SKM-1 (cell line): Measurements from ENCODE around the gene HPCAL1.

Experiments used
- DNase-seq: peaks from one replicate; lab custom pipeline; 2025; ENCODE audit not compliant: unreplicated experiment; lab: John Stamatoyannopoulos, UW

HPCAL1 gene

DNA sequence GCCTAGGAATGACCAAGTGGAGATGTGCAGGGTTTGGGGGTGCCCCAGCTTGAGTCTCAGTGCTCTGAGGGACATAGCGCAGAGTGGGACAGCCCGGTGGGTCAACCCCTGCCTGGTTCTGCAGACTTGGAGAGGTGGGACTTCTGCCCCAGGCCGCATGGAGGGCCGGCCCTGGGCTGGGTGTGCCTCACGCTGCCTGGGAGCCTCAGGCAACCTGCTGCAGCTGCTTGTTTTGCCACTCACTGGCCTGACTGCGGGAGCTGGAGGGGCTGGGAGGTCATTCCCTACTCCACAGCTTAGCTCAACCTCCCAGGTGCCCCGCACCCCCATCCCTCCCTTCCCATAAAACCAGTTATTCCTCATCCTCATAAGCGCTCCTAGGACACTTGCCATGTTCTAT lies 112.3 kb downstream of the HPCAL1 start:
- DNase-seq, result no peak

DNA sequence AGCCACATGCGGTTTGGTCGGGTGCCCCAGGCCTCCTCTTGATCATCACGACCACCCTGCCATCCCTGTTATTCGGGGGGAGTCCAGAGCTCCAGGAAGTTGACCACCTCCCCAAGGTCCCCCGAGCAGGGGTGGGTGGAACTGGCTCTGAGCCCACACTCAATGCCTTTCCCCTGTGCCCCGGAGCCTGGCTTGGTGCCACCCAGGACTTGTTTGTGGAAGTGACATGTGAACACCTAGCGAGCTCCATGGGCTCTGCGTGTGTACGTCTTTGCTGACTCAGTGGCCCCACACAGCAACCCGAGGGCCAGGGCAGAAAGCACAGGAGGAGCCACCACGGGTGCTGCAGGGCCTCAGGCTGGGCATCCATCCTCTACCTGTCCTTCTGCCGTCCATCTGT lies 112.9 kb downstream of the HPCAL1 start:
- no peak for DNase-seq

- DNase-seq, result no peak
These were observed 115.0 kb downstream of the HPCAL1 start for GRCh38 chr2:10417551-10418335.

GRCh38 chr2:10419553-10420257 lies 117.0 kb downstream of the HPCAL1 start:
- DNase-seq, result no peak

DNA sequence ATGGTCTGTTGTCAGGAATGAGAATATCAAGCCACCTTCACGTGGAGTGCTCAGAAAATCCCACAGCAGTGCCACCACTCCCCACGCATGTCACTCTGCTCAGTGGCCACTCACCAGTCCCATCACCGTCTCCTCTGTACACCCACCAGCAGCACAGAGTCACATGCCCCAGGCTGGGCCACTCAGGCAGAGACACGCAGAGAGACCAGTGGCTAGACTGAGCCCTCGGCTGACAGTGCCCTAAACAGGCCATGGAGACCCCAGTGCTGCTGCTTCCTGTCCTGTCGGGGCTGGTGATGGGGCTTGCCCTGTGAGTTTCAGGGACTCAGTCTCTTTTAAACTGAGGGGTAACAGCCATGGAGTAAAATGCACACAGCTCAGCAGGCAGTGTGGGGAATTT lies 119.5 kb downstream of the HPCAL1 start:
- no peak for DNase-seq

GRCh38 chr2:10422732-10423399 lies 120.2 kb downstream of the HPCAL1 start:
- DNase-seq, result no peak

DNA sequence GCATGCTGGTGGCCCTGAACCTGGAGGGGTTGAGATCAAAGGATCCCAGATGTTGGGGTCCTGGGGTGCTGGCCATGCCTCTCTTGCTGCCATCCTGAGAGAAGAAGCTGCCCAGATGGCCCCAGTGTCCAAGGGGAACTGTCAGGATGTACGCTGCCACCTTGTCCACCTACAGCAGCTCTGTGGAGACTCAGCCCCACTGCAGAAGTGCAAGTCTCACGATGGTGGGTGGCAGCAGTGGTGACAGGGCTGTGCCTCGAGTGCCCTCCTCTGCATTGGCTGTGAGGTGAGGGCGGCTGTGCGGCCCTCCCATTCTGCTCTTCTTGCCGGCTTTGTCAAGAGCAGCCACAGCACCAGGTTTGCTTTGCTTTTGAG lies 120.7 kb downstream of the HPCAL1 start:
- no peak for DNase-seq

DNA sequence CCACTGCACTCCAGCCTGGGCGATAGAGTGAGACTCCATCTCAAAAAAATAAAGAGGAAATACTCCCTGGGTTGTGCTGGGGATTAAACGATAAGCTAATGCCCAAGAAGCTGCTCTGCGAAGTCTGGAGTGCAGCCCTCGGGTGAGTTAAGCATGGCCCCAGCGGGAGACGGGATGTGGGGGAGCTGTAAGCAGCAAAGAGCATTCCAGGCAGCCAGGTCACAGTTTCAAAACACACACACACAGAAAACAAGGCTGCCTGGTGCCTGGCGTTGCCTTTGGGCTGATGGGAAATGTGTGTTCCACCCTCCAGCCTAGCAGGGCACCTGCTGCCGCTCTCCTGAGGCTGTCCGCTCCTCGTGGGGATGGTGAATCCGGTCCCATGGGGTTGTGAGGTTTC lies 121.3 kb downstream of the HPCAL1 start:
- DNase-seq, result no peak

DNA sequence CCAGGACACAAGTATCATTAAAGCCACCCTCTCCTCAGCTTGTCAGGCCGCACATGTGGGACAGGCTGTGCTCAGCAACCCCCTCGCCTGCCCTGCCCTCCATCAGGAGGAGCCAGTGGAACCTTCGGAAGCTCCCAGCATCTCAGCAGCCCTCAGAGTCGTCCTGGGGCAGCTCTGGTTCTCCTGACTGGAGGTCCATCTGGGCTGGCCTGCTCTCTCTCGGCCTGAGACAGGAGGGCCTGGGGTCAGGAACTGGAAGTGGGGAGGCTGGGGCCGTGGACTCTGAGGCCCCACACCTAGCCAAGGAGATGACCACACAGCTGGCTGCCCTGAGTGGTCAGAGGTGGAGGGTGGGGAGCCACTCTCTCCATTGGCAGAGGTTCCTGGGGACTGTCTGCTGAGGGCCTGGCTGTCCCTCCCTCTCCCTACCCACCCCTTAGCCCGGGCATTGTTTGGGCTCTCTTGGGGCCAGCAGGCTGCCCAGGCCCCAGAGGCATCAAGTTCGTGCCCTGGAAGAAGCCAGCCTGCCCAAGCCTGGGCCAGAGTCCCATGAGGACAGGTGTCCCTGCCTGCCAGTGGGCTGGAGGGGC lies 122.3 kb downstream of the HPCAL1 start:
- no peak for DNase-seq

DNA sequence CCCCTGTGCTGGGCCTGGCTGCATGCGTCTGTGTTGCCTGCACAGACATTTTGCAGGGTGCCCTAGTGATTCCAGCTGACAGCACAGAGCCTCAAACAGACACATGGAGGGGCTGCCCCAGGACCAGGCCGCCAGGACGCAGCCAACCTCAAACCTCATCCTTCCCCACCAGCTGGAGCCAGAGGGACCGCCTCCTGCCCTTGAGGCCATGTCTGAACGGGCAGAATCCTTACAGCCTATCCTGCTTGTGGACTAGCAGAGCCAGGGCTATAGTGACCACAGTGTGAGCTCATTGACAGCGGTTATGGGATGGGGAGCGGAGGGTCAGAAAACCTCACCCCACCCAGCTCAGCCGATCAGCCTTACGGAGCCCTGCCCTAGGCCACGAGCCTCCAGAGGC lies 123.0 kb downstream of the HPCAL1 start:
- no peak for DNase-seq

- no peak for DNase-seq
These were observed 124.3 kb downstream of the HPCAL1 start for GRCh38 chr2:10426726-10427617.

DNA sequence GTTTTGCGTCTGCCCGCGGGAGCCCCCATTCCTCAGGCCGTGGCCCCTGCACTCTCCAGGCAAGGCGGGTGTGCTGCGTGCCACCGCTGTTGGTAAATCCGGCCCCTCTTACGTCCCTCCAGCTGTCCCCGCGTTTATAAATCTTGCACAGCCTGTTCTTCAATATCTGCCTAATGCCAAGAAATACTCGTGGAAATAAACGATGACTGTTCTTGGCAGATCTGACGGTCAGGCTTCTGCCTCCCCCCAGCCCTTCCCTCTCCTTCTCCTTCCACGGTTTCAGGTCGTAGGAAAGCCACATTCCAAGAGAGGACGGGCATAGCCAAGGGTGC lies 124.9 kb downstream of the HPCAL1 start:
- no peak for DNase-seq

DNA sequence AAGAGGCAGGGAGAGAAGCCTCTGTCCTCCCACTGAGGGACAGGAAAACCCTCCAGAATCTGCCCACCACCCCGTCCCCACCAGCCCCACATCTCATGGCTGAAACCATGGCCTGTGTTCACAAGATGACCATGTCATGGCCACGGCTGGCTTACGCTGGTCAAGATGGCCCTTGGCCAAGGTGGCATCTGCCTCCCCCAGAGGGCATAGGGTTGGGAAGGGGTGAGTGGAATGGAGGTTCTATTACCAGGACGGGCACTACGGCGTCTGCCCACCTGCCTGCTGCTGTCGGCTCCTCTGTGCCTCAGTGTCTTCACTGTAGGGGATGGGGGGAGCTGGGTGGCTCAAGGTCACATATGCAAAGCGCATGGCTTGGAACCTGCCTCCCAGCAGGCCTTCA lies 125.7 kb downstream of the HPCAL1 start:
- DNase-seq, result no peak

GRCh38 chr2:10428924-10429323 lies 126.2 kb downstream of the HPCAL1 start:
- DNase-seq, result no peak

GRCh38 chr2:10430886-10431622 lies 128.3 kb downstream of the HPCAL1 start:
- no peak for DNase-seq

DNA sequence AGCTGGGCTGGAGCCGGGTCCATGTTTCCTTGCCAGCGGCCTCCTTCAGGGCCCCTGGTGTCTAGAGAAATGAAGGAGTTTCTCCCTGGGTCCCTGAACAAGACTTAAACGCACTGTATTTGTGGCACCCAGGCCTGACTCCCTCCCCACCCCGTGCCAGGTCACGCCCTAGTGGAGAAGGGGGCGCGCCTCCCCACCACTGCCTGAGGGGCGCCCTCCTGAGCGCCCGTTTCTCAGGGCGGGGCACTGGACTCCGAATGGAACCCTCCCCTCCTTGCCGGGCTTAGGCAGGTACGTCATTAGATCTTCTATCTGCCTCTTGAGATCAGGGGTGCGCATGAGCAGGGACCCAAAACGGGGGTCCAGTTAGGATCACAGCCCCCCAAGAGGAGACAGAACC lies 129.1 kb downstream of the HPCAL1 start:
- DNase-seq, result no peak

GRCh38 chr2:10432311-10433181 lies 129.8 kb downstream of the HPCAL1 start:
- DNase-seq, result no peak

DNA sequence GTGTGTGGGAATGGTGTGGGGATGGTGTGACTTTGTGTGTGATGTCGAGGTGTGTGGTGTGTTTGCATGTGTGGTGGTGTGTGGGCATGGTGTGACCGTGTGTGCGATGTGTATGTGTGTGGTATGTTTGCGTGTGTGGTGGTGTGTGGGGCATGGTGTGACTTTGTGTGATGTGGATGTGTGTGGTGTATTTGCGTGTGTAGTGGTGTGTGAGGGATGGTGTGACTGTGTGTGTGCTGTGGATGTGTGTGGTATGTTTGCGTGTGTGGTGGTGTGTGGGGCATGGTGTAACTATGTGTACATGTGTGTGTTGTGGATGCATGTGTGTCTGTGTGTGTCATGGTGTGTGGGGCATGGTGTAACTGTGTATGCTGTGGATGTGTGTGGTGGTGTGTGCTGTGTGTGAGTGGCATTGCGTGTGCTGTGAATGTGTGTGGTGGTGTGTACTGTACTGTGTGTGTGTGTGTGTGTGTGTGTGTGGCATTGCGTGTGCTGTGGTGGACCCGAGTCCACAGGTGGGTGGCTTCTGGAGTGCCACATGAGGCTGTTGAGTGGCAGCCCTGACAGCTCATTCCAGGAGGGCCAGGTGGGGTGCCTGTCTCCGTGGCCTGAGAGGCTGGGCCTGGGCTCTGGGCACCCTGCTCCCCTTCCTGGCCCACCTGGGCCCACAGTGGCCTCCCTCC lies 130.7 kb downstream of the HPCAL1 start:
- DNase-seq, result no peak
